ENCODE results near the gene MYL4.
"Not testable (repeated sequence)": the region's sequence is repeated elsewhere in the genome, so short reads cannot be mapped to it uniquely, and the experiment has no call there.

The MYL4 gene

DNA sequence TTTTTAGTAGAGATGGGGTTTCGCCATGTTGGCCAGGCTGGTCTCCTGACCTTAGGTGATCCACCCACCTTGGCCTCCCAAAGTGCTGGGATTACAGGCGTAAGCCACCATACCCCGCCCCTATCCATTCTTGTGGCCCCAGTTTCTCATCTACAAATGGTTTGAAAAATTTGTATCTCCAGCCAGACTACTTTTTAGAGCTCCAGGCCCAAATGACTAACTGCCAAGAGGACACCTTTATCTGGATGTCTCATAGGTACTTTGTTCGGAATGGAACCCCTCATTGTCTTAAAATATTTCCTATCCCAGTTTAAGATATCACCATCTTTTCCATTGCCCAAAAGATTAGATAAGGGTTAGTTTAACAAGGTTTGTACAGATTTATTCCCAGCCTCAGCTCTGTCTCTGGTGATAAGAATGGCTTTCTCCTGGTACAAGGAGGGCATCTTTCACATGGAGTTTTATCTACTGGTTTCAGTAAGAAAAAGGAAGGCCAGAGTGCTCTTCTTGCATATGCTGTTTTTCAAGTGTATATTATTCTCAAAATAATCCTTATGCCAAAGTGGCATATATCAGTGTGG lies 15.1 kb upstream of the MYL4 start:
- no peak for DNase-seq (ENCODE audit: low spot score)

- no peak for DNase-seq (ENCODE audit: low spot score)
Observed at GRCh38 chr17:47197821-47198220, 11.3 kb upstream of the MYL4 start.

DNA sequence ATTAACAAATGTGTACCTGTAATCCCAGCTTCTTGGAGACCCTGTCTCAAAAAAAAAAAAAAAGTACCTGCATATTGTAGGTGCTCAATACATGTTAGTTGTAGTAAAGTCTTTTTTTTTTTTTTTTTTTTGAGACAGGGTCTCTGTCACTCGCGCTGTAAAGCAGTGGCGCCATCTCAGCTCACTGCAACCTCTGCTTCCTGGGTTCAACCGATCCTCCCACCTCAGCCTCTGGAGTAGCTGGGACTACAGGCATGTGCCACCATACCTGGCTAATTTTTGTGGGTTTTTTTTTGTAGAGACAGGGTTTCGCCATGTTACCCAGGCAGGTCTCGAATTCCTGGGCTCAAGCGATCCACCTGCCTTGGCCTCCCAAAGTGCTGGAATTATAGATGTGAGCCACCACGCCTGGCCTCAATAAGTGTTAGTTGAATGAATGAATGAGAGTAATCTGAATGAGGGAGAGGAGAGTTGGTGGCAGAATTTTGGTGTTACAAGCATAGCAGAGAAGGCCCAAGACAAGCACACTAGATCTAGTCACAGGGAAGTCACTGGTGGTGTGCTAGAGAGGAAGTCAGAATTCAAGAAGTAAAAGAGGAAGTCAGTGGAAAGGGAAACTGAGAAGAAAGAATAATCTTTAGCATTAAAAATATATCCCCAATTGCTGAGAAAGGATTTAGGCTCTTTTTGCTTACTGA lies 9.4 kb upstream of the MYL4 start:
- DNase-seq (ENCODE audit: low spot score) = no peak

DNA sequence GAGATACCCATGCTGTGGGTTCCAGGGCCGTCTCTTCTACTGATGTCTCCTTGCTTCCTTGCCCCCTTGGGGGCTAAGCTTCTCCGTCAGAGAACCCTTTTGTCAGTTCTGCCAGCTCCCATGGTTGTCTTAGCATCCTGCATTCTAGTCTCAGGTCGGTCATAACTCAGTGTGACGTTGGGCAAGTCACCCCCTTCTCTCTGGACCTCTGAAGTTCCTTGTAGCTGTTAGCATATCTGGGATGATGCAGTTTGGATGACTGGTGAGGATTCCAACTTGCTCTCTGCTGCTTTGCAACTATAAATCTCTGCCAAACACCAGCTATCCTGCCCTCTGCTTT lies 8.9 kb upstream of the MYL4 start:
- no peak for DNase-seq (ENCODE audit: low spot score)

DNA sequence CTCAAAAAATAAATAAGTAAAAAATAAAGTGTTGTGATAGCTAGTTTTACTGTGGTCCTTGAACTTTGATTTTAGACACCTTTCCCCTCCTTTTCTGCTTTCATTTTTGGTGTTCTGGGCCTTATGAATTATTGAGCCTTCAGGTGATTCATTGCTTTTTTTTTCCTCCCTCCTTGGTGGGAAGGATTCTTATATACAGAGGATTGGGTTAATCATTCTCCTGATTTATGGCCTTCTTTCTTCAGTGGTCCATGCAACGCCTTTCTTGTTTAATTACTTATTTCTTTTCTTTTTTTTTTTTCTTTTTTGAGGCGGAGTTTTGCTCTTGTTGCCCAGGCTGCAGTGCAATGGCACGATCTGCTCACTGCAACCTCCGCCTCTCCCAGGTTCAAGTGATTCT lies 8.0 kb upstream of the MYL4 start:
- peak; percentile 86 for DNase-seq (ENCODE audit: low spot score)

- DNase-seq (ENCODE audit: low spot score) = no peak
Observed at GRCh38 chr17:47203984-47204721, 5.0 kb upstream of the MYL4 start.

DNA sequence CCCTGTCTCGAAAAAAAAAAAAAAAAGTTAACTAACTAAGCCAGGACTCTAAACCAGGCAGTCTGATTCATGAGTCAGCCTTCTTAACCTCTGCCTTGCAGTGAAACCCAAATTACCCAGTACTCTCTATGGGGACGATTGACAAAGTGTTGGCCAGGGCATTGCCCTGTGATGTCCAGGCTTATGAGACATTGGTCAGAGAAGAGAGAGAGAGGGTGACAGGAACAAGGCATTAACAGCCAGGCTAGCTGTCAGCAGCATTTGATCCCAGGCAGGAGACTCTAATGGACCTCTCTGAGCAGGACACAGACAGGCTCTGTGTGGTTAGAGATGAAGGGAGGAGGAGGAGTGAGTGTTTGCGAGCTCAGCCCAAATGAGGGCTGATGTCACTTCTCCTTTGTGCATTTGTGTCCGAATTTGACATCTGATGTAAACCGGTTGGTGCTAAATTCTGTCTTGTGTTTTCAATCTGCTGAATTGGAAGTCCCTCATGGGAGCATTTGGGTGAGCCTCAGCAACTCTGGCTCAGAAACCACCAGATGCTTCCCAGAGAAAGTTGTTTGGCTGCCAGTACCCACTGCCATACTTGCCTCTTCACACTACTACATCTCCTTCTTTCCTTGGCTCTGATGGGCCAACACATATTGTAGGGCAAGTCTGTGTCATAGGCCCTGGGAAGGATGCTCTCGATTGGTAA lies 4.3 kb upstream of the MYL4 start:
- peak; percentile 24 for DNase-seq (ENCODE audit: low spot score)

DNA sequence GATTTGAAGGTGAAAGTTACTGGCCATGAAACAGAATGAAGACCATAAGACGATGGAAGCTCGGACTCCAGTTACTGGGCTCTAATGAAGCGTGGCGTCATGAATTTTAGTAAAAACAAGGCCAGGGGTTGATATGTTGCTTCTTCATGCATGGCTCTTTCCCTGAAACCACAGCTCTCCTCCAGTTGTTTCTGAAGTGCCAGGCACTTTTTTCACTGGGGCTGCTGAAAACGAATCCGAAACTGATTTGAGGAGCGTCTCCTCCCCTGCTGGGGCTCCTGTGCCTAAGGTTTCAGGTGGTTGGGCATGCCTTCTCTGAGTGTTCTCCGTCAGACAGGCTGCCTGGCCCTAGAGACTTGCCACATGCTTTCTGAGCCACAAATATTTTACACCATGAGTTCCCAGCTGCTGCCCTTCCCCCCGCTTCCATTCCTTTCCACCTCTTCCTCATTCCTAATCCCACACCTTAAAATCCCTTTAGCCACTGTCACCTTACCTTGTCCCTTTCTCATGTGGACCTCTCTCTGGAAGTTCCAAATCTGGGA lies 3.7 kb upstream of the MYL4 start:
- peak; percentile 87 for DNase-seq (ENCODE audit: low spot score)

- no peak for DNase-seq (ENCODE audit: low spot score)
Observed at GRCh38 chr17:47207143-47208067, 1.7 kb upstream of the MYL4 start.

GRCh38 chr17:47209499-47209898 lies 351 bp downstream of the MYL4 start:
- DNase-seq (ENCODE audit: low spot score) = no peak

DNA sequence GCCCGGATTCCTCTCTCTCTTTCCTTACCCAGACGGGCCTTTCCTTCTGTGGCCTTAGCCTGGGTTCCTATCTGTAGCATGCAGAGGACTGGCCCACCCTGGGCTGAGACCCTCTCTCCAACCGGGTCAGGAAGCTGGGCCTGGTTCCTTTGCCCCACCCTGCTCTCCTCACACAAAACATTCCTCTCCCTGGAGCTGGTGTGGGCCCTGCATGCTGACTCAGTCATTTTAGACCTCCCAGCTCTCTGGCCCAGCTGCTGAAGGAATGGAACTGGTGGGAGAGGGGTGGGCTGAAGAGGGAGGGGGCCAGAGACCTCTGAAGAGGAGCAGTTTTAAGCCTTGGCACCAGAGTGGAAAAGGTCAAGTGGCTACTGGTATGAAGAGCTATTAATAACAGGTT lies 957 bp downstream of the MYL4 start:
- no peak for DNase-seq (ENCODE audit: low spot score)

DNA sequence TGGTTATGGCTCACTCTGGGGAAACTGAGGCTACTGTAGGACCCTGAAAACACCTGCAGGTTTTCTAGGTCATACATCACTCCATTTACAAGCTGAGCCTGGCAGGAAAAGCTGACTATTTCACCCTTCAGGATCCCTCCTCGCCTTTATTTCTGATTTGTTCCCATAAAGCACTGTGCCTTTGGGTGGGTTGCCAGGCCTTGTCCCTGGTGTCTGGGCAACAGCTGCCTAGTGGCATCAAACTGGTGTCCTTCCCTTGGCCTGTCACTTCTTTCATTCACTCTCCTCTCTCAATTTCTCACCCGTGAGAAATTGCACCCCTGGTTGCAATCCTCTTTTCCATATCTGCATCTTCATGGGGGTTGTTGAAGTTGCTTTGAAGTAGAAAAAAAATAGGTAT lies 1.6 kb downstream of the MYL4 start:
- no peak for DNase-seq (ENCODE audit: low spot score)

GRCh38 chr17:47212458-47212857 lies 3.3 kb downstream of the MYL4 start:
- DNase-seq (ENCODE audit: low spot score) = no peak

DNA sequence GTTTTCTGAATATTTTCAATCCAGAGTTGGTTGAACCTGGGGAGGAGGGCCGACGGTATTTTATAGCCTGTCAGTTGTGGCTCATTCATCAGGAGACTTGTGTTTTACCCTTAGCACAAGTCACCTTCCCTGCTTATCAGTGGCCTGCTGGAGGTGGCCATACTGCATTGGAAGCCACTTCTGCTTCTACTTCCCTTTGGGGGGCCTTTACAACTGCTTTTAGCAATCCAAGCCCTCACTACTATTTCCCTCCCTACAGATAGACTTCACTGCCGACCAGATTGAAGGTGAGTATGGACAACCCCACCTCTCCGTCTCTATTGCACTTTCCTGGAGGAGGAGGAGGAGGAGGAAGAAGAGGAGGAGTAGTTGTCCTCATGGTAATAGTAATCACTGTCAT lies 4.4 kb downstream of the MYL4 start:
- DNase-seq (ENCODE audit: low spot score) = no peak

GRCh38 chr17:47214931-47215330 lies 5.8 kb downstream of the MYL4 start:
- no peak for DNase-seq (ENCODE audit: low spot score)

- DNase-seq (ENCODE audit: low spot score) = not testable (repeated sequence)
Observed at GRCh38 chr17:47216821-47217220, 7.7 kb downstream of the MYL4 start.

DNA sequence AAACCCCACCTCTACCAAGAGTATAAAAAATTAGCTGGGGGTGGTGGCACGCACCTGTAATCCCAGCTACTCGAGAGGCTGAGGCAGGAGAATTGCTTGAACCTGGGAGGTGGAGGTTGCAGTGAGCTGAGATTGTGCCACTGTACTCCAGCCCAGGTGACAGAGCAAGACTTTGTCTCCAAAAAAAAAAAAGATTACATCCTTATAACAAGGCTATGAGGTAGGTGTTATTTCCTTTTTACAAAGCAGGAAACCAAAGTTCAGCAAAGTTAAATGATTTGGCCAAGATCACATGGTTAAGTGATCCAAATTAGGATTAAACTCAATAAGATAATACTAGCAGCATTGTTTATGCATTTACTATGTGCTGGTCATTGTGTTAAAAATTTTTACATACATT lies 8.1 kb downstream of the MYL4 start:
- not testable (repeated sequence) for DNase-seq (ENCODE audit: low spot score)

- DNase-seq (ENCODE audit: low spot score) = no peak
Observed at GRCh38 chr17:47218896-47219430, 9.8 kb downstream of the MYL4 start.

- DNase-seq (ENCODE audit: low spot score) = no peak
Observed at GRCh38 chr17:47219621-47220475, 10.7 kb downstream of the MYL4 start.

DNA sequence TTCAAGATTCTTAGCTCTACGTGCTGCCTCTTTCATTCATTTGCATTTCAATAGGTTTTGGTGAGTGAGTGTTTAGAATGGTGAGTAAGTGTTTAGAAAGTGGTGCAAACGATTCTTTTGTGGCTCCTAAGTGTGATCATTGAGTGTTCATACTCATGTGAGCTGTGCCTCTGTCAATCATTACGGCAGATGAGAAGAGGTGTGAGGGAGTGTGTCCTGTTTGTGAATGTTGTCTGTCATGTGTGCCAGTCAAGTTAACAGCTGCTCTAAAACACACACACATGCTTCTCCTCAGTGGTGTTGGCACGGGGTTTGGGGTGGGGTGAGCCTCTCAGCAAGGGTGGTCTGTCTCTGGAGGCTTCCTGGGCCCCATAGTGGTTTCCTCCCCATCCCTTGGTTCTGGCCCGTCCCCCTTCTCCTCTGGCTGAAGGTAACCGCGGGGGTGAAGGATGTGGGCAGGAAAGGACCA lies 11.4 kb downstream of the MYL4 start:
- DNase-seq (ENCODE audit: low spot score) = no peak

Measured in LoVo (cell line).